Esophagus muscularis mucosa (tissue), 4 donors: Measurements from ENCODE around the gene IDI1.
"Not testable (repeated sequence)": the region's sequence is repeated elsewhere in the genome, so short reads cannot be mapped to it uniquely, and the experiment has no call there.

Experiments used
- EP300 ChIP-seq: sonication (generic); formaldehyde crosslinking; IDR thresholded peaks from one replicate; pipeline ENCODE4 v1.6.1; 2017; ENCODE audit warnings: antibody characterized with exemption
- POLR2A ChIP-seq: fragments of 450-650 bp; IDR thresholded peaks from one replicate; pipeline ENCODE4 v1.6.1; 2017; ENCODE audit warnings: antibody characterized with exemption, moderate library complexity, mild to moderate bottlenecking, low read depth
- POLR2AphosphoS5 ChIP-seq, 2 donors: sonication (generic); formaldehyde crosslinking; IDR thresholded peaks; one replicate each; pipeline ENCODE4 v1.6.1; 2017; ENCODE audit warnings: antibody characterized with exemption in 2 of 2
- TF ChIP-seq, protein P1 (sequence below), 3 experiments: fragments of 200-600 bp in 2 of 3; fragments of 450-650 bp in 1 of 3; sonication (generic) in 2 of 3; IDR thresholded peaks; one replicate each; pipeline ENCODE4 v1.5.1; 2017 to 2019; ENCODE audit warnings: antibody characterized with exemption in 3 of 3, mild to moderate bottlenecking in 2 of 3, moderate library complexity in 1 of 3

DNA sequence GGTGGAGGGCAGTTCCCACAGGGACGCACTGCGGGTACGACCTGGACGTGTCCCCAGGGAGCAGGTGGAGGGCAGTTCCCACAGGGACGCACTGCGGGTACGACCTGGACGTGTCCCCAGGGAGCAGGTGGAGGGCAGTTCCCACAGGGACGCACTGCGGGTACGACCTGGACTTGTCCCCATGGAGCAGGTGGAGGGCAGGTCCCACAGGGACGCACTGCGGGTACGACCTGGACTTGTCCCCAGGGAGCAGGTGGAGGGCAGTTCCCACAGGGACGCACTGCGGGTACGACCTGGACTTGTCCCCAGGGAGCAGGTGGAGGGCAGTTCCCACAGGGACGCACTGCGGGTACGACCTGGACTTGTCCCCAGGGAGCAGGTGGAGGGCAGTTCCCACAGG lies 10.2 kb downstream of the IDI1 start:
- TF ChIP-seq POLR2A; EP300; POLR2AphosphoS5 (IDR thresholded peaks at IDR 0.05): not testable (repeated sequence)
- TF ChIP-seq, protein P1, sequence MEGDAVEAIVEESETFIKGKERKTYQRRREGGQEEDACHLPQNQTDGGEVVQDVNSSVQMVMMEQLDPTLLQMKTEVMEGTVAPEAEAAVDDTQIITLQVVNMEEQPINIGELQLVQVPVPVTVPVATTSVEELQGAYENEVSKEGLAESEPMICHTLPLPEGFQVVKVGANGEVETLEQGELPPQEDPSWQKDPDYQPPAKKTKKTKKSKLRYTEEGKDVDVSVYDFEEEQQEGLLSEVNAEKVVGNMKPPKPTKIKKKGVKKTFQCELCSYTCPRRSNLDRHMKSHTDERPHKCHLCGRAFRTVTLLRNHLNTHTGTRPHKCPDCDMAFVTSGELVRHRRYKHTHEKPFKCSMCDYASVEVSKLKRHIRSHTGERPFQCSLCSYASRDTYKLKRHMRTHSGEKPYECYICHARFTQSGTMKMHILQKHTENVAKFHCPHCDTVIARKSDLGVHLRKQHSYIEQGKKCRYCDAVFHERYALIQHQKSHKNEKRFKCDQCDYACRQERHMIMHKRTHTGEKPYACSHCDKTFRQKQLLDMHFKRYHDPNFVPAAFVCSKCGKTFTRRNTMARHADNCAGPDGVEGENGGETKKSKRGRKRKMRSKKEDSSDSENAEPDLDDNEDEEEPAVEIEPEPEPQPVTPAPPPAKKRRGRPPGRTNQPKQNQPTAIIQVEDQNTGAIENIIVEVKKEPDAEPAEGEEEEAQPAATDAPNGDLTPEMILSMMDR (IDR thresholded peaks at IDR 0.05) = not testable (repeated sequence)
